Karpas-422 (cell line): Measurements from ENCODE around the gene TNNT3. TPM values are rescaled to one million over a fixed set of nuclear protein-coding genes. Genes with fewer than 3 reads are reported as not detected.

Source experiments
- DNase-seq: peaks from one replicate; pipeline ENCODE4 v3.0.0-alpha.2; 2015
- H2AFZ ChIP-seq: fragments of 200-600 bp; sonication (generic); 2 replicates; pipeline ENCODE4 v1.6.1; 2014; ENCODE audit warnings: antibody characterized with exemption, low read length, mixed read lengths
- H3K27ac ChIP-seq: fragments of 200-600 bp; sonication (generic); 2 replicates; pipeline ENCODE4 v1.5.1; 2014; ENCODE audit warnings: mild to moderate bottlenecking, low read length, moderate library complexity
- H3K27me3 ChIP-seq: fragments of 200-600 bp; sonication (generic); 2 replicates; pipeline ENCODE4 v1.6.1; 2014; ENCODE audit warnings: low read length, mixed read lengths
- H3K36me3 ChIP-seq: fragments of 200-600 bp; sonication (generic); 2 replicates; pipeline ENCODE4 v1.6.1; 2014; ENCODE audit warnings: low read length, mixed read lengths; ENCODE audit not compliant: insufficient read depth
- H3K4me1 ChIP-seq: fragments of 200-600 bp; sonication (generic); 2 replicates; pipeline ENCODE4 v1.6.1; 2014; ENCODE audit warnings: mild to moderate bottlenecking, low read length, mixed read lengths
- H3K4me2 ChIP-seq: fragments of 200-600 bp; sonication (generic); 2 replicates; pipeline ENCODE4 v1.6.1; 2014; ENCODE audit warnings: low read length, low read depth, mild to moderate bottlenecking; ENCODE audit not compliant: poor library complexity, severe bottlenecking
- H3K4me3 ChIP-seq: fragments of 200-600 bp; sonication (generic); 2 replicates; pipeline ENCODE4 v1.5.1; 2014; ENCODE audit warnings: mild to moderate bottlenecking, antibody characterized with exemption, low read length, mixed read lengths
- H3K79me2 ChIP-seq: fragments of 200-600 bp; sonication (generic); 2 replicates; pipeline ENCODE4 v1.6.1; 2014; ENCODE audit warnings: mild to moderate bottlenecking, low read length, mixed read lengths
- H3K9ac ChIP-seq: fragments of 200-600 bp; sonication (generic); 2 replicates; pipeline ENCODE4 v1.6.0; 2014; ENCODE audit warnings: low read length
- H3K9me2 ChIP-seq: fragments of 200-600 bp; sonication (generic), shearing (Covaris generic); replicated peaks from 2 replicates; pipeline ENCODE4 v1.6.0; 2014; ENCODE audit warnings: mild to moderate bottlenecking, low read length, moderate library complexity; ENCODE audit not compliant: insufficient read depth
- H3K9me3 ChIP-seq: fragments of 300-700, 200-600 bp; sonication (generic); 2 replicates; pipeline ENCODE4 v1.6.1; 2014; ENCODE audit warnings: low read length, mixed read lengths
- H4K20me1 ChIP-seq: fragments of 200-600 bp; sonication (generic); 2 replicates; pipeline ENCODE4 v1.6.1; 2014; ENCODE audit warnings: mild to moderate bottlenecking, antibody characterized with exemption, low read length, low read depth; ENCODE audit not compliant: insufficient read depth
- total RNA-seq: library from RNA; depleted of rRNA; stranded (reverse); fragments of >200 nt; shearing (Covaris generic); gene quantifications from 2 replicates; pipeline ENCODE4 v1.2.3, GENCODE V29; 2014; ENCODE audit warnings: low replicate concordance

The TNNT3 gene
- total RNA-seq, 1 experiment from 2014 or later, result not detected

- Histone ChIP-seq H3K36me3 (no peaks in the 10 kb centered on the region), H3K4me3 (no peak overlapping the region), H2AFZ (no peak overlapping the region), H3K9ac (no peak overlapping the region), H3K9me3 (no peaks in the 10 kb centered on the region), H4K20me1 (no peaks in the 10 kb centered on the region), H3K27me3 (no peaks in the 10 kb centered on the region), H3K4me1 (no peaks in the 10 kb centered on the region), H3K4me2 (no peak overlapping the region), H3K79me2 (no peaks in the 10 kb centered on the region), H3K27ac (no peak overlapping the region), H3K9me2 (no peaks in the 10 kb centered on the region)
- DNase-seq, result no peak
Observed at GRCh38 chr11:1922481-1923081, 3.1 kb downstream of the TNNT3 start.

- H3K4me3 ChIP-seq, result no peak overlapping the region
- H3K9ac ChIP-seq, result no peak overlapping the region
- H3K9me3 ChIP-seq, result no peaks in the 10 kb centered on the region
- H3K36me3 ChIP-seq, result no peaks in the 10 kb centered on the region
- H3K9me2 ChIP-seq, result no peaks in the 10 kb centered on the region
- H3K79me2 ChIP-seq, result no peaks in the 10 kb centered on the region
- no peak overlapping the region for H3K4me2 ChIP-seq
- no peak overlapping the region for H2AFZ ChIP-seq
- no peak overlapping the region for H3K27ac ChIP-seq
- no peaks in the 10 kb centered on the region for H3K4me1 ChIP-seq
- no peaks in the 10 kb centered on the region for H3K27me3 ChIP-seq
- H4K20me1 ChIP-seq, result no peaks in the 10 kb centered on the region
- DNase-seq, result no peak
Observed at GRCh38 chr11:1923201-1923956, 3.9 kb downstream of the TNNT3 start.

GRCh38 chr11:1924181-1924580 lies 4.7 kb downstream of the TNNT3 start:
- no peaks in the 10 kb centered on the region for H3K79me2 ChIP-seq
- no peaks in the 10 kb centered on the region for H3K4me1 ChIP-seq

GRCh38 chr11:1924646-1925372 lies 5.3 kb downstream of the TNNT3 start:
- Histone ChIP-seq H3K27me3 (no peaks in the 10 kb centered on the region), H3K4me2 (no peak overlapping the region), H3K9ac (no peak overlapping the region), H3K9me2 (no peaks in the 10 kb centered on the region), H3K4me3 (no peak overlapping the region), H3K36me3 (no peaks in the 10 kb centered on the region), H3K4me1 (no peaks in the 10 kb centered on the region), H2AFZ (no peak overlapping the region), H3K9me3 (no peaks in the 10 kb centered on the region), H3K79me2 (no peaks in the 10 kb centered on the region), H4K20me1 (no peaks in the 10 kb centered on the region), H3K27ac (no peak overlapping the region)
- DNase-seq, result no peak

More at GRCh38 chr11:1924181-1924580, 4.7 kb downstream of the TNNT3 start:
- no peak overlapping the region for H3K4me3 ChIP-seq
- H3K9ac ChIP-seq, result no peak overlapping the region
- no peak overlapping the region for H3K27ac ChIP-seq
- H2AFZ ChIP-seq, result no peak overlapping the region
- H3K9me3 ChIP-seq, result no peaks in the 10 kb centered on the region
- no peaks in the 10 kb centered on the region for H3K9me2 ChIP-seq
- DNase-seq, result no peak
- no peaks in the 10 kb centered on the region for H3K36me3 ChIP-seq
- no peak overlapping the region for H3K4me2 ChIP-seq
- no peaks in the 10 kb centered on the region for H4K20me1 ChIP-seq
- H3K27me3 ChIP-seq, result no peaks in the 10 kb centered on the region

- no peaks in the 10 kb centered on the region for H3K36me3 ChIP-seq
- no peak overlapping the region for H3K4me2 ChIP-seq
- no peak overlapping the region for H3K9ac ChIP-seq
- no peak overlapping the region for H3K4me3 ChIP-seq
- no peaks in the 10 kb centered on the region for H3K9me2 ChIP-seq
- no peaks in the 10 kb centered on the region for H3K9me3 ChIP-seq
- H3K27me3 ChIP-seq, result no peaks in the 10 kb centered on the region
- no peak overlapping the region for H3K27ac ChIP-seq
- no peaks in the 10 kb centered on the region for H3K4me1 ChIP-seq
- H3K79me2 ChIP-seq, result no peaks in the 10 kb centered on the region
- H4K20me1 ChIP-seq, result no peaks in the 10 kb centered on the region
- DNase-seq, result no peak
- no peak overlapping the region for H2AFZ ChIP-seq
Observed at GRCh38 chr11:1925373-1926155, 6.1 kb downstream of the TNNT3 start.

- no peaks in the 10 kb centered on the region for H3K9me2 ChIP-seq
- H3K27me3 ChIP-seq, result no peaks in the 10 kb centered on the region
- H3K27ac ChIP-seq, result no peak overlapping the region
- H3K79me2 ChIP-seq, result no peaks in the 10 kb centered on the region
- no peaks in the 10 kb centered on the region for H3K4me1 ChIP-seq
- H2AFZ ChIP-seq, result no peak overlapping the region
- H3K4me2 ChIP-seq, result no peak overlapping the region
- H3K9me3 ChIP-seq, result no peaks in the 10 kb centered on the region
- H3K36me3 ChIP-seq, result no peaks in the 10 kb centered on the region
- H3K9ac ChIP-seq, result no peak overlapping the region
- no peak overlapping the region for H3K4me3 ChIP-seq
- no peaks in the 10 kb centered on the region for H4K20me1 ChIP-seq
- no peak for DNase-seq
Observed at GRCh38 chr11:1926156-1927025, 6.9 kb downstream of the TNNT3 start.

- H3K79me2 ChIP-seq, result no peaks in the 10 kb centered on the region
- no peak overlapping the region for H3K9ac ChIP-seq
- H3K4me2 ChIP-seq, result no peak overlapping the region
- H4K20me1 ChIP-seq, result no peaks in the 10 kb centered on the region
- H3K9me2 ChIP-seq, result no peaks in the 10 kb centered on the region
- no peak overlapping the region for H2AFZ ChIP-seq
- H3K9me3 ChIP-seq, result no peaks in the 10 kb centered on the region
- H3K36me3 ChIP-seq, result no peaks in the 10 kb centered on the region
- H3K4me1 ChIP-seq, result no peaks in the 10 kb centered on the region
- H3K27me3 ChIP-seq, result no peaks in the 10 kb centered on the region
- H3K27ac ChIP-seq, result no peak overlapping the region
- H3K4me3 ChIP-seq, result no peak overlapping the region
- no peak for DNase-seq
Observed at GRCh38 chr11:1927026-1927847, 7.7 kb downstream of the TNNT3 start.
